ENCODE results near the gene ELL.

ELL gene

DNA sequence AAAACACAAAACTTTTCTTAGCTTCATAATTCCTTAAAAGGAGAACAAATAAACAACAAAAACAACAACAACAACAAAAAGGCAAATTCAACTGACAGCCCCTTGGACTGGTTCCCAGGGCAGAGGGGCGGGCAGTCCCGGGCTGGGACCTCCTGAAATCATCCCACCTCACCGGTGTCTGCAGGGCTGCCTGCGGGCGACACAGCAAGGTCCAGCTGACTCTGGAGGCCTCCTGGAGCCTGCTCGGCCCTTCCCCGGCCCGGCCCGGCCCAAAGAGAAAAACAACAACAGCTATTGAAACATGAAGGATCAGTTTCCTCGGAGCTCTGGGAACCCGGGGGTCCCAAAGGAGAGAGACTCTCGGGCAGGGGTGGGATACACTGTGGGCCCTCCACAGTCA lies 78.9 kb downstream of the ELL start:
- TF ChIP-seq CREB1 (IDR thresholded peaks at IDR 0.05; ENCODE audit: low read depth) = no peak
- TF ChIP-seq, protein P1, sequence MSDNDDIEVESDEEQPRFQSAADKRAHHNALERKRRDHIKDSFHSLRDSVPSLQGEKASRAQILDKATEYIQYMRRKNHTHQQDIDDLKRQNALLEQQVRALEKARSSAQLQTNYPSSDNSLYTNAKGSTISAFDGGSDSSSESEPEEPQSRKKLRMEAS (IDR thresholded peaks at IDR 0.05) = no peak
- TF ChIP-seq NFIC (IDR thresholded peaks at IDR 0.05) = no peak
- TF ChIP-seq, protein P2, sequence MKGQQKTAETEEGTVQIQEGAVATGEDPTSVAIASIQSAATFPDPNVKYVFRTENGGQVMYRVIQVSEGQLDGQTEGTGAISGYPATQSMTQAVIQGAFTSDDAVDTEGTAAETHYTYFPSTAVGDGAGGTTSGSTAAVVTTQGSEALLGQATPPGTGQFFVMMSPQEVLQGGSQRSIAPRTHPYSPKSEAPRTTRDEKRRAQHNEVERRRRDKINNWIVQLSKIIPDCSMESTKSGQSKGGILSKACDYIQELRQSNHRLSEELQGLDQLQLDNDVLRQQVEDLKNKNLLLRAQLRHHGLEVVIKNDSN (IDR thresholded peaks at IDR 0.05) = no peak
- TF ChIP-seq EGR1 (IDR thresholded peaks at IDR 0.05) = no peak
- TF ChIP-seq ZBTB7A (IDR thresholded peaks at IDR 0.05; ENCODE audit: low read depth) = no peak
- TF ChIP-seq RAD21 (IDR thresholded peaks at IDR 0.05; ENCODE audit: low read depth) = no peak
- TF ChIP-seq TAF1 (IDR thresholded peaks at IDR 0.05; ENCODE audit: low read depth) = no peak
- no peak for TF ChIP-seq EP300 (IDR thresholded peaks at IDR 0.05; ENCODE audit: borderline replicate concordance)
- TF ChIP-seq, protein P3, sequence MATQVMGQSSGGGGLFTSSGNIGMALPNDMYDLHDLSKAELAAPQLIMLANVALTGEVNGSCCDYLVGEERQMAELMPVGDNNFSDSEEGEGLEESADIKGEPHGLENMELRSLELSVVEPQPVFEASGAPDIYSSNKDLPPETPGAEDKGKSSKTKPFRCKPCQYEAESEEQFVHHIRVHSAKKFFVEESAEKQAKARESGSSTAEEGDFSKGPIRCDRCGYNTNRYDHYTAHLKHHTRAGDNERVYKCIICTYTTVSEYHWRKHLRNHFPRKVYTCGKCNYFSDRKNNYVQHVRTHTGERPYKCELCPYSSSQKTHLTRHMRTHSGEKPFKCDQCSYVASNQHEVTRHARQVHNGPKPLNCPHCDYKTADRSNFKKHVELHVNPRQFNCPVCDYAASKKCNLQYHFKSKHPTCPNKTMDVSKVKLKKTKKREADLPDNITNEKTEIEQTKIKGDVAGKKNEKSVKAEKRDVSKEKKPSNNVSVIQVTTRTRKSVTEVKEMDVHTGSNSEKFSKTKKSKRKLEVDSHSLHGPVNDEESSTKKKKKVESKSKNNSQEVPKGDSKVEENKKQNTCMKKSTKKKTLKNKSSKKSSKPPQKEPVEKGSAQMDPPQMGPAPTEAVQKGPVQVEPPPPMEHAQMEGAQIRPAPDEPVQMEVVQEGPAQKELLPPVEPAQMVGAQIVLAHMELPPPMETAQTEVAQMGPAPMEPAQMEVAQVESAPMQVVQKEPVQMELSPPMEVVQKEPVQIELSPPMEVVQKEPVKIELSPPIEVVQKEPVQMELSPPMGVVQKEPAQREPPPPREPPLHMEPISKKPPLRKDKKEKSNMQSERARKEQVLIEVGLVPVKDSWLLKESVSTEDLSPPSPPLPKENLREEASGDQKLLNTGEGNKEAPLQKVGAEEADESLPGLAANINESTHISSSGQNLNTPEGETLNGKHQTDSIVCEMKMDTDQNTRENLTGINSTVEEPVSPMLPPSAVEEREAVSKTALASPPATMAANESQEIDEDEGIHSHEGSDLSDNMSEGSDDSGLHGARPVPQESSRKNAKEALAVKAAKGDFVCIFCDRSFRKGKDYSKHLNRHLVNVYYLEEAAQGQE (IDR thresholded peaks at IDR 0.05; ENCODE audit: low read depth) = no peak

DNA sequence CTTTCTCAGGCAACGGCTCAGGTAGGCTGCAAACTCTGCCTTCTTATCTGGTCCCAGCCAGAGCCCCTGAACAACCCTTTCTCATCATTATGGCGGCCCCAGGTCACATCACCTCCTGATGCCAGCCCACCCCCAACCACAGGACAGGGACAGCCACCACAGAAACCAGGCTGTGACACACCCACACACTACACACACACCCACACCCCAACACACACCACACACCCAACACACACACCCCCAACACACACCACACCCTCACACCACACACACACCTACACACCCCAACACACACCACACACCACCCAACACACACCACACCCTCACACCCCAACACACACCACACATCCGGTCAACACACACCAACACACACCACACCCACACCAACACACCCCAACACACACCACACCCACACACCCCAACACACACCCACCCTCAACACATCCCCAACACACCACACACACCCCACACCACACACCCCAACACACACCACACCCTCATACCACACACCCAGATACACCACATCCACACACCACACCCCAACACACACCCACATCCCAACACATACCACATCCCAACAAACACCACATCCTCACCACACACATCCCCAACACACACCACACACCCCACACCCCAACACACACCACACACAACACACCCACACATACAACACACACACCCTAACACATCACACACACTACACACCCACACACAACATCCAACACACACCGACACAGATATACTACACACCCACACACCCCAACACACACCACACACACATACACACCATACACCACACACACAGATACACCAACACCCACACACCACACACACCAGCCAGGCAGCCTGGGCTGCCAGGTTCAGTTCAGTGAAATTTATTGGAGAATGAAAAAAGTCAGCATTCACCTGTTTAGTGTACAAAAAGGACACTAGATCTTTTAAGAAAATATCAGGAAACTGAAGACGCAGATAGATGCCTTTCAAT lies 79.8 kb downstream of the ELL start:
- TF ChIP-seq EP300 (IDR thresholded peaks at IDR 0.05; ENCODE audit: borderline replicate concordance) (no peak), TAF1 (IDR thresholded peaks at IDR 0.05; ENCODE audit: low read depth) (no peak), CREB1 (IDR thresholded peaks at IDR 0.05; ENCODE audit: low read depth) (no peak), FOXM1 (IDR thresholded peaks at IDR 0.05; ENCODE audit: borderline replicate concordance, low read depth) (no peak), TEAD4 (IDR thresholded peaks at IDR 0.05) (no peak), NFIC (IDR thresholded peaks at IDR 0.05) (no peak), RAD21 (IDR thresholded peaks at IDR 0.05; ENCODE audit: low read depth) (no peak), TCF12 (IDR thresholded peaks at IDR 0.05; ENCODE audit: low read depth) (no peak), YY1 (IDR thresholded peaks at IDR 0.05; ENCODE audit: low read depth) (no peak), CEBPB (IDR thresholded peaks at IDR 0.05) (no peak), EGR1 (IDR thresholded peaks at IDR 0.05) (no peak), ZBTB7A (IDR thresholded peaks at IDR 0.05; ENCODE audit: low read depth) (no peak)
- TF ChIP-seq, protein P3 (IDR thresholded peaks at IDR 0.05; ENCODE audit: low read depth) = no peak
- TF ChIP-seq, protein P2 (IDR thresholded peaks at IDR 0.05) = no peak
- TF ChIP-seq, protein P1 (IDR thresholded peaks at IDR 0.05) = no peak

DNA sequence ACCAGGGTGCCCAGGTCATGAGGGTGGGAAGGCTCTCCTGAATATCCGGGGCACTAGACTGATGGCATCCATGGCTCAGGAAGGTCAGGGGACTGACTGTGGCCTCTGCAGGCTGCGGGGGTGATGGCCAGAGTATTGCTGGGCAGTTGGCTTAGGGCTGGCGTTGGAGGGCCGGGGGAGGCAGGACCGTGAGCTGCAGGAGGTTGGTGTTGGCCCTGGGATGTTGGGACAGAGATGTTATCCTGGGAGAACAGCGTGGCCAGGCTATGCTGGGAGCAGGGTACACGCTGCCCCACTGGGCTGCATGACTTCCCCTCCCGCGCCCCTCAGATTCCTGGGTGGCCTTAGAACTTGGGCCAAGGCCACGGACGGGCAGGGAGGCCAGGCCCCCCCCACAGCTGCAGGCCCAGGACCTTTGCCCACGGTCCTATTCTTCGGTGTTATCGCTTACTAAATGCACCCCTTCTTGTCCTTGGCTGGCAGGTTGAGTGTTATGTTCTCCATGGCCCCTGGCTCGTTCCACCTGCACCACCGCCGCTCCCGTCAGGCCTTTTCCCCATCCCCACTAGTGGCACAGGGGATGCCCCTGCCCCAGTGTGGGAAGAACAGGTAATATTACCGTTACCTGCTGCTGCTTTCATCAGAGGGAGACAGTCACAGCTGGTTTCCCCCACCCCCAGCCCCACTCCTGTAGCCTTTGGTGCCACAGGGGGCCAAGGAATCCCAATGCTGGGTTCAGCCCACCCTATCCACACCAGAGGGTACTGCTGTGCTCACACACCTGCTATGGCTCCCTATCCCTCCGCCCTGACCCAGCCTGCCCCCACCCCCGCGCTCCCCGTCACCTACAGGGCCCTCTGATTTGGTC lies 80.7 kb downstream of the ELL start:
- TF ChIP-seq EGR1 (IDR thresholded peaks at IDR 0.05) (no peak), CREB1 (IDR thresholded peaks at IDR 0.05; ENCODE audit: low read depth) (no peak), CEBPB (IDR thresholded peaks at IDR 0.05) (no peak), NFIC (IDR thresholded peaks at IDR 0.05) (no peak), TEAD4 (IDR thresholded peaks at IDR 0.05) (no peak), FOXM1 (IDR thresholded peaks at IDR 0.05; ENCODE audit: borderline replicate concordance, low read depth) (no peak), TAF1 (IDR thresholded peaks at IDR 0.05; ENCODE audit: low read depth) (no peak), TCF12 (IDR thresholded peaks at IDR 0.05; ENCODE audit: low read depth) (no peak), EP300 (IDR thresholded peaks at IDR 0.05; ENCODE audit: borderline replicate concordance) (no peak), YY1 (IDR thresholded peaks at IDR 0.05; ENCODE audit: low read depth) (no peak), RAD21 (IDR thresholded peaks at IDR 0.05; ENCODE audit: low read depth) (no peak), ZBTB7A (IDR thresholded peaks at IDR 0.05; ENCODE audit: low read depth) (no peak)
- TF ChIP-seq, protein P1 (IDR thresholded peaks at IDR 0.05) = no peak
- TF ChIP-seq, protein P2 (IDR thresholded peaks at IDR 0.05) = no peak
- TF ChIP-seq, protein P3 (IDR thresholded peaks at IDR 0.05; ENCODE audit: low read depth) = no peak

Measured in Ishikawa (cell line).